ENCODE results near the gene ZNF219. TPM values are rescaled to one million over a fixed set of nuclear protein-coding genes. Genes with fewer than 3 reads are reported as not detected.

The ZNF219 gene
- total and polyA plus RNA-seq, 2 of the 13 experiments (the other 11 are each of a cell fraction or from before 2014, with no cell fraction given): 34.5 to 36.6 TPM

GRCh38 chr14:21071225-21072030 is 27.0 kb downstream of the ZNF219 start (continued):
- TF ChIP-seq, protein P1, sequence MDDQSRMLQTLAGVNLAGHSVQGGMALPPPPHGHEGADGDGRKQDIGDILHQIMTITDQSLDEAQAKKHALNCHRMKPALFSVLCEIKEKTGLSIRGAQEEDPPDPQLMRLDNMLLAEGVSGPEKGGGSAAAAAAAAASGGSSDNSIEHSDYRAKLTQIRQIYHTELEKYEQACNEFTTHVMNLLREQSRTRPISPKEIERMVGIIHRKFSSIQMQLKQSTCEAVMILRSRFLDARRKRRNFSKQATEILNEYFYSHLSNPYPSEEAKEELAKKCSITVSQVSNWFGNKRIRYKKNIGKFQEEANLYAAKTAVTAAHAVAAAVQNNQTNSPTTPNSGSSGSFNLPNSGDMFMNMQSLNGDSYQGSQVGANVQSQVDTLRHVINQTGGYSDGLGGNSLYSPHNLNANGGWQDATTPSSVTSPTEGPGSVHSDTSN (CRISPR knock-in tag; IDR thresholded peaks at IDR 0.05; ENCODE audit: borderline replicate concordance): no peak
- TF ChIP-seq GABPB1 (CRISPR knock-in tag; IDR thresholded peaks at IDR 0.05): peak; percentile 75
- TF ChIP-seq DR1 (CRISPR knock-in tag; IDR thresholded peaks at IDR 0.05): no peak
- peak; percentile 56; the same call in 1 of the 2 replicates for TF ChIP-seq HES4 (CRISPR knock-in tag; IDR thresholded peaks at IDR 0.05; ENCODE audit: borderline replicate concordance)
- no peak; a peak in 1 of 4 replicates for TF ChIP-seq EP300 (IDR thresholded peaks at IDR 0.05; ENCODE audit: low read depth in 2 of 2, low read length in 2 of 2)
- no peak for TF ChIP-seq EP300 (CRISPR knock-in tag; IDR thresholded peaks at IDR 0.05; ENCODE audit: borderline replicate concordance)
- no peak for TF ChIP-seq GMEB2 (CRISPR knock-in tag; IDR thresholded peaks at IDR 0.05; ENCODE audit: low read depth)
- TF ChIP-seq MAZ (IDR thresholded peaks at IDR 0.05; ENCODE audit: borderline replicate concordance, low read depth, low read length): 0 out of 2 replicates have a peak, but pooled peaks have one; percentile 70
- TF ChIP-seq MAZ (CRISPR knock-in tag; IDR thresholded peaks at IDR 0.05; ENCODE audit: low read depth): no peak
- peak; percentile 97 for TF ChIP-seq HIC2 (CRISPR knock-in tag; IDR thresholded peaks at IDR 0.05; ENCODE audit: low read depth)
- no peak for TF ChIP-seq ASH2L (IDR thresholded peaks at IDR 0.05; ENCODE audit: insufficient read length, low read depth, low read length)
- TF ChIP-seq, protein P2, sequence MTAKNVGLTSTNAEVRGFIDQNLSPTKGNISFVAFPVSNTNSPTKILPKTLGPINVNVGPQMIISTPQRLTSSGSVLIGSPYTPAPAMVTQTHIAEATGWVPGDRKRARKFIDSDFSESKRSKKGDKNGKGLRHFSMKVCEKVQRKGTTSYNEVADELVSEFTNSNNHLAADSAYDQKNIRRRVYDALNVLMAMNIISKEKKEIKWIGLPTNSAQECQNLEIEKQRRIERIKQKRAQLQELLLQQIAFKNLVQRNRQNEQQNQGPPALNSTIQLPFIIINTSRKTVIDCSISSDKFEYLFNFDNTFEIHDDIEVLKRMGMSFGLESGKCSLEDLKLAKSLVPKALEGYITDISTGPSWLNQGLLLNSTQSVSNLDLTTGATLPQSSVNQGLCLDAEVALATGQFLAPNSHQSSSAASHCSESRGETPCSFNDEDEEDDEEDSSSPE (CRISPR knock-in tag; IDR thresholded peaks at IDR 0.05): no peak
- TF ChIP-seq MEF2D (CRISPR knock-in tag; IDR thresholded peaks at IDR 0.05): peak; percentile 17; the same call in 1 of the 2 replicates
- TF ChIP-seq MATR3 (CRISPR knock-in tag; IDR thresholded peaks at IDR 0.05): 0 out of 2 replicates have a peak, but pooled peaks have one; percentile 31
- TF ChIP-seq, protein P3, sequence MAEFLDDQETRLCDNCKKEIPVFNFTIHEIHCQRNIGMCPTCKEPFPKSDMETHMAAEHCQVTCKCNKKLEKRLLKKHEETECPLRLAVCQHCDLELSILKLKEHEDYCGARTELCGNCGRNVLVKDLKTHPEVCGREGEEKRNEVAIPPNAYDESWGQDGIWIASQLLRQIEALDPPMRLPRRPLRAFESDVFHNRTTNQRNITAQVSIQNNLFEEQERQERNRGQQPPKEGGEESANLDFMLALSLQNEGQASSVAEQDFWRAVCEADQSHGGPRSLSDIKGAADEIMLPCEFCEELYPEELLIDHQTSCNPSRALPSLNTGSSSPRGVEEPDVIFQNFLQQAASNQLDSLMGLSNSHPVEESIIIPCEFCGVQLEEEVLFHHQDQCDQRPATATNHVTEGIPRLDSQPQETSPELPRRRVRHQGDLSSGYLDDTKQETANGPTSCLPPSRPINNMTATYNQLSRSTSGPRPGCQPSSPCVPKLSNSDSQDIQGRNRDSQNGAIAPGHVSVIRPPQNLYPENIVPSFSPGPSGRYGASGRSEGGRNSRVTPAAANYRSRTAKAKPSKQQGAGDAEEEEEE (CRISPR knock-in tag; IDR thresholded peaks at IDR 0.05; ENCODE audit: borderline replicate concordance): no peak
- TF ChIP-seq IRF9 (CRISPR knock-in tag; IDR thresholded peaks at IDR 0.05; ENCODE audit: borderline replicate concordance): peak; percentile 43; the same call in 1 of the 2 replicates
- no peak for TF ChIP-seq SOX5 (CRISPR knock-in tag; IDR thresholded peaks at IDR 0.05; ENCODE audit: borderline replicate concordance)
- TF ChIP-seq MAF1 (CRISPR knock-in tag; IDR thresholded peaks at IDR 0.05; ENCODE audit: borderline replicate concordance): 0 out of 2 replicates have a peak, but pooled peaks have one; percentile 41

All from HepG2 (cell line).